Measurements from ENCODE around the gene ZNF688.

The ZNF688 gene

GRCh38 chr16:30571445-30572322, at the start of gene ZNF688:
Gene ZNF688, minus strand, starts transcription at chr16:30571714. Its CDS starts 85 bp downstream, at chr16:30571629.
- TF ChIP-seq CTCF (IDR thresholded peaks at IDR 0.05; ENCODE audit: borderline replicate concordance, control extremely low read depth, extremely low read depth, insufficient read depth, missing control alignments) = no peak
- in situ Hi-C loops (cut with MboI; ENCODE audit: low sequenced_read_pairs, unreplicated experiment) = no loop called here
- peak; percentile 95 for DNase-seq (ENCODE audit: low spot score)

- TF ChIP-seq CTCF (IDR thresholded peaks at IDR 0.05; ENCODE audit: borderline replicate concordance, control extremely low read depth, extremely low read depth, insufficient read depth, missing control alignments) = no peak
- DNase-seq (ENCODE audit: low spot score) = no peak
- in situ Hi-C loops (cut with MboI; ENCODE audit: low sequenced_read_pairs, unreplicated experiment) = loop anchor here (25.0 kb wide), 2 partner anchors 183 to 508 kb away; partner anchors contain the start of genes DCTPP1, GDPD3, MAPK3 and SEPHS2
Measured at GRCh38 chr16:30620169-30620568, 48.7 kb upstream of the ZNF688 start.

- in situ Hi-C loops (cut with MboI; ENCODE audit: low sequenced_read_pairs, unreplicated experiment) = loop anchor here (25.0 kb wide), 2 partner anchors 182 to 507 kb away; partner anchors contain the start of genes DCTPP1, GDPD3, MAPK3 and SEPHS2
- TF ChIP-seq CTCF (IDR thresholded peaks at IDR 0.05; ENCODE audit: borderline replicate concordance, control extremely low read depth, extremely low read depth, insufficient read depth, missing control alignments) = no peak
- DNase-seq (ENCODE audit: low spot score) = no peak
Measured at GRCh38 chr16:30619638-30620037, 48.1 kb upstream of the ZNF688 start.

GRCh38 chr16:30619202-30619601, 47.7 kb upstream of the ZNF688 start:
- in situ Hi-C loops (cut with MboI; ENCODE audit: low sequenced_read_pairs, unreplicated experiment) = loop anchor here (25.0 kb wide), 2 partner anchors 182 to 507 kb away; partner anchors contain the start of genes DCTPP1, GDPD3, MAPK3 and SEPHS2
- TF ChIP-seq CTCF (IDR thresholded peaks at IDR 0.05; ENCODE audit: borderline replicate concordance, control extremely low read depth, extremely low read depth, insufficient read depth, missing control alignments) = no peak
- no peak for DNase-seq (ENCODE audit: low spot score)

GRCh38 chr16:30615358-30616091, 44.0 kb upstream of the ZNF688 start:
- in situ Hi-C loops (cut with MboI; ENCODE audit: low sequenced_read_pairs, unreplicated experiment) = loop anchor here (25.0 kb wide), 2 partner anchors 178 to 503 kb away; partner anchors contain the start of genes DCTPP1, GDPD3, MAPK3 and SEPHS2
- DNase-seq (ENCODE audit: low spot score) = peak; percentile 69
- peak; percentile 79 for TF ChIP-seq CTCF (IDR thresholded peaks at IDR 0.05; ENCODE audit: borderline replicate concordance, control extremely low read depth, extremely low read depth, insufficient read depth, missing control alignments)
